DND-41 (cell line): ENCODE data around the gene SNCAIP.

ENCODE experiments used
- ATAC-seq: fragments of 200-7000 bp; cut with Tn5 transposase; 3 replicates; pipeline ENCODE4 v1.9.1; 2021; ENCODE audit warnings: low read depth; ENCODE audit not compliant: insufficient read depth
- DNase-seq: peaks from one replicate; pipeline ENCODE4 v3.0.0-alpha.2; 2020
- H2AFZ ChIP-seq: 2 replicates; pipeline ENCODE4 v1.6.0; 2012; ENCODE audit warnings: low read depth, low read length
- H3K27ac ChIP-seq: 2 replicates; pipeline ENCODE4 v1.5.1; 2012; ENCODE audit warnings: low read length, inconsistent platforms
- H3K27me3 ChIP-seq: fragments of 200-600 bp; sonication (generic); 2 replicates; pipeline ENCODE4 v1.6.0; 2012; ENCODE audit warnings: low read length, mild to moderate bottlenecking, inconsistent platforms; ENCODE audit not compliant: insufficient read depth, poor library complexity
- H3K36me3 ChIP-seq: 2 replicates; pipeline ENCODE4 v1.5.1; 2012; ENCODE audit warnings: low read length, inconsistent platforms; ENCODE audit not compliant: insufficient read depth
- H3K4me1 ChIP-seq: 2 replicates; pipeline ENCODE4 v1.5.1; 2012; ENCODE audit warnings: mild to moderate bottlenecking, low read length; ENCODE audit not compliant: insufficient read depth
- H3K4me2 ChIP-seq: 2 replicates; pipeline ENCODE4 v1.6.0; 2012; ENCODE audit warnings: mild to moderate bottlenecking, moderate library complexity, low read length, inconsistent platforms; ENCODE audit not compliant: insufficient read depth
- H3K4me3 ChIP-seq, 2 experiments: fragments of 200-600 bp in 1 of 2; shearing (Covaris generic) in 1 of 2; 2 replicates each; pipeline ENCODE4 v1.5.1; 2012 to 2016; ENCODE audit warnings: inconsistent platforms in 2 of 2, low read length in 2 of 2, mild to moderate bottlenecking in 2 of 2, low read depth in 1 of 2, moderate library complexity in 1 of 2
- H3K79me2 ChIP-seq: 2 replicates; pipeline ENCODE4 v1.6.0; 2012; ENCODE audit warnings: low read length, inconsistent platforms; ENCODE audit not compliant: insufficient read depth
- H3K9ac ChIP-seq: 2 replicates; pipeline ENCODE4 v1.6.0; 2012; ENCODE audit warnings: low read depth, mild to moderate bottlenecking, inconsistent platforms, low read length, moderate library complexity
- H3K9me3 ChIP-seq: 2 replicates; pipeline ENCODE4 v1.5.1; 2012; ENCODE audit warnings: low read length, moderate library complexity, mild to moderate bottlenecking, inconsistent platforms; ENCODE audit not compliant: insufficient read depth, severe bottlenecking
- H4K20me1 ChIP-seq: 2 replicates; pipeline ENCODE4 v1.6.0; 2012; ENCODE audit warnings: low read length; ENCODE audit not compliant: insufficient read depth
- CTCF ChIP-seq: IDR thresholded peaks from 2 replicates; pipeline ENCODE4 v1.5.1; 2012; ENCODE audit warnings: borderline replicate concordance, low read length, moderate library complexity, mild to moderate bottlenecking; ENCODE audit not compliant: poor library complexity, severe bottlenecking; ENCODE audit errors: extremely low read depth
- EZH2 ChIP-seq: IDR thresholded peaks from 3 replicates; pipeline ENCODE4 v1.6.1; 2012; ENCODE audit warnings: borderline replicate concordance, low read depth, mild to moderate bottlenecking, moderate library complexity, low read length, inconsistent platforms; ENCODE audit not compliant: severe bottlenecking

Gene SNCAIP

GRCh38 chr5:122435761-122436160 lies 123.7 kb downstream of the SNCAIP start:
- Histone ChIP-seq H3K4me3 (no peak overlapping the region), H3K9ac (no peak overlapping the region), H3K27ac (no peak overlapping the region), H3K4me1 (no peaks in the 10 kb centered on the region), H2AFZ (no peak overlapping the region), H3K79me2 (no peaks in the 10 kb centered on the region), H3K36me3 (no peaks in the 10 kb centered on the region), H3K9me3 (no peaks in the 10 kb centered on the region), H3K4me2 (no peak overlapping the region), H4K20me1 (no peaks in the 10 kb centered on the region), H3K27me3 (no peaks in the 10 kb centered on the region)
- TF ChIP-seq EZH2 (no peak), CTCF (no peak)
- DNase-seq (no peak), ATAC-seq (no peak)

- H2AFZ ChIP-seq, result no peak overlapping the region
- TF ChIP-seq CTCF (no peak), EZH2 (no peak)
- H3K36me3 ChIP-seq, result no peaks in the 10 kb centered on the region
- no peaks in the 10 kb centered on the region for H3K79me2 ChIP-seq
- H4K20me1 ChIP-seq, result no peaks in the 10 kb centered on the region
- H3K27ac ChIP-seq, result no peak overlapping the region
- H3K4me1 ChIP-seq, result no peaks in the 10 kb centered on the region
- ATAC-seq, result no peak
- H3K9ac ChIP-seq, result no peak overlapping the region
- no peak for DNase-seq
- H3K9me3 ChIP-seq, result no peaks in the 10 kb centered on the region
- H3K4me3 ChIP-seq, result no peak overlapping the region
- no peaks in the 10 kb centered on the region for H3K27me3 ChIP-seq
- no peak overlapping the region for H3K4me2 ChIP-seq
These were observed 124.6 kb downstream of the SNCAIP start for GRCh38 chr5:122436615-122437014.

- no peak for ATAC-seq
- H3K79me2 ChIP-seq, result no peaks in the 10 kb centered on the region
- no peaks in the 10 kb centered on the region for H3K4me1 ChIP-seq
- no peak overlapping the region for H3K27ac ChIP-seq
- H3K27me3 ChIP-seq, result no peaks in the 10 kb centered on the region
- no peak overlapping the region for H3K4me2 ChIP-seq
- H3K9ac ChIP-seq, result no peak overlapping the region
- no peak overlapping the region for H2AFZ ChIP-seq
- no peak overlapping the region for H3K4me3 ChIP-seq
- no peak for TF ChIP-seq EZH2
- no peak for TF ChIP-seq CTCF
- no peaks in the 10 kb centered on the region for H3K9me3 ChIP-seq
- H3K36me3 ChIP-seq, result no peaks in the 10 kb centered on the region
- no peak for DNase-seq
- H4K20me1 ChIP-seq, result no peaks in the 10 kb centered on the region
These were observed 127.6 kb downstream of the SNCAIP start for GRCh38 chr5:122439645-122440044.

GRCh38 chr5:122442938-122443337 lies 130.9 kb downstream of the SNCAIP start:
- H3K4me1 ChIP-seq, result no peaks in the 10 kb centered on the region
- H3K36me3 ChIP-seq, result no peaks in the 10 kb centered on the region
- no peak overlapping the region for H3K9ac ChIP-seq
- no peak for ATAC-seq
- H4K20me1 ChIP-seq, result no peaks in the 10 kb centered on the region
- no peak overlapping the region for H3K4me2 ChIP-seq
- H3K4me3 ChIP-seq, result no peak overlapping the region
- no peak overlapping the region for H3K27ac ChIP-seq
- H2AFZ ChIP-seq, result no peak overlapping the region
- TF ChIP-seq CTCF, result no peak
- no peak for DNase-seq
- no peaks in the 10 kb centered on the region for H3K27me3 ChIP-seq
- no peaks in the 10 kb centered on the region for H3K79me2 ChIP-seq
- H3K9me3 ChIP-seq, result no peaks in the 10 kb centered on the region
